Measurements from ENCODE around the gene WAC. TPM values are rescaled to one million over a fixed set of nuclear protein-coding genes. Genes with fewer than 3 reads are reported as not detected.

WAC gene
- total and polyA plus RNA-seq, 2 of the 13 experiments (the other 11 are each of a cell fraction or from before 2014, with no cell fraction given): 69.1 to 96.2 TPM

DNA sequence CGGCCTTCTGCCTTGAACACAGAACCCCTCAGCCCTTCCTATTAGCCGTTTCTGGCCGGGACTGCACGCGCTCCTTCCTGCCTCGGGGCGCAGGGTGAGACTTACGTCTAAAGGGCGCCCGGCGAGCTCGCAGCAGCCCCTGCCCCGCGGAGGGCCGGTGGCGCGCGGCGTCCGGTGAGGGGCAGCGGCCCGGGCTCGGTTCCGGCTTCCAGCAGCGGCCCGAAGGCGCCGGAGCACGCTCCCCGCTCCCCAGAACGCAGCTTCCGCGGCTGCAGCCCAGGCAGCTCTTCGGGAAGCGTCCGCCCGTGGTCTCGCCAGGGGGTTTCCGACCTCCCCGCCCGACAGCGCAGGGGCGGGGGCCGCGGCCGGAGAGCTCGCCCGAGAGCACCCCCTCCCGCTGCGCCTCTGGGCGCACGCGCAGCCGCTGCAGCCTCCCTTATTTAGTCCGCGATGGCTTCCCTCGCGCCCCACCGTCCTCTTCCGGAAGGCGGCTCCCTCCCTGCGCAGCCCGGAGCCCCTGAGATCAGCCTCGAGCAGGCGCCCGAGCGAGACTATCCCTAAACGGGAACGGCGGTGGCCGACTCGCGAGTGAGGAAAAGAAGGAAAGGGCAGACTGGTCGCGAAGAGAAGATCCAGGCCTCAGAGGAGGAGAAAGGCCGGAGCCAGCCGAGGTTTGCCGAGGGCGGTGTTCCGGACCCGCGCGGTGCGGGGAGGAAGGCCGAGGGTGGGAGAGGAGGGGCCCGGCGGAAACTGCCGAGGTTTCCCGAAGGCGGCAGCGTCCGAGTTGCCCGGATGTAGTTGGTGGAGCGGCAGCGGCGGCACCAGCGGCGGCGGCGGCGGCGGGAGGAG, at the start of gene WAC (continued):
- TF ChIP-seq, protein P1, sequence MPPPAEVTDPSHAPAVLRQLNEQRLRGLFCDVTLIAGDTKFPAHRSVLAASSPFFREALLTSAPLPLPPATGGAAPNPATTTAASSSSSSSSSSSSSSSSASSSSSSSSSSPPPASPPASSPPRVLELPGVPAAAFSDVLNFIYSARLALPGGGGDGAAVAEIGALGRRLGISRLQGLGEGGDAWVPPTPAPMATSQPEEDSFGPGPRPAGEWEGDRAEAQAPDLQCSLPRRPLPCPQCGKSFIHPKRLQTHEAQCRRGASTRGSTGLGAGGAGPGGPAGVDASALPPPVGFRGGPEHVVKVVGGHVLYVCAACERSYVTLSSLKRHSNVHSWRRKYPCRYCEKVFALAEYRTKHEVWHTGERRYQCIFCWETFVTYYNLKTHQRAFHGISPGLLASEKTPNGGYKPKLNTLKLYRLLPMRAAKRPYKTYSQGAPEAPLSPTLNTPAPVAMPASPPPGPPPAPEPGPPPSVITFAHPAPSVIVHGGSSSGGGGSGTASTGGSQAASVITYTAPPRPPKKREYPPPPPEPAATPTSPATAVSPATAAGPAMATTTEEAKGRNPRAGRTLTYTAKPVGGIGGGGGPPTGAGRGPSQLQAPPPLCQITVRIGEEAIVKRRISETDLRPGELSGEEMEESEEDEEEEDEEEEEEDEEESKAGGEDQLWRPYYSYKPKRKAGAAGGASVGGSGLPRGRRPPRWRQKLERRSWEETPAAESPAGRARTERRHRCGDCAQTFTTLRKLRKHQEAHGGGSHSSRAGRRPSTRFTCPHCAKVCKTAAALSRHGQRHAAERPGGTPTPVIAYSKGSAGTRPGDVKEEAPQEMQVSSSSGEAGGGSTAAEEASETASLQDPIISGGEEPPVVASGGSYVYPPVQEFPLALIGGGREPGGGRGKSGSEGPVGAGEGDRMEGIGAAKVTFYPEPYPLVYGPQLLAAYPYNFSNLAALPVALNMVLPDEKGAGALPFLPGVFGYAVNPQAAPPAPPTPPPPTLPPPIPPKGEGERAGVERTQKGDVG (CRISPR knock-in tag; IDR thresholded peaks at IDR 0.05; ENCODE audit: borderline replicate concordance): no peak
- TF ChIP-seq ZNF772 (CRISPR knock-in tag; IDR thresholded peaks at IDR 0.05) (peak; percentile 93), SIX4 (CRISPR knock-in tag; IDR thresholded peaks at IDR 0.05) (peak; percentile 41; the same call in 1 of the 2 replicates), EEA1 (CRISPR knock-in tag; IDR thresholded peaks at IDR 0.05; ENCODE audit: borderline replicate concordance) (peak; percentile 55; the same call in 1 of the 2 replicates), ZSCAN9 (CRISPR knock-in tag; IDR thresholded peaks at IDR 0.05; ENCODE audit: borderline replicate concordance) (no peak), ZNF33B (CRISPR knock-in tag; IDR thresholded peaks at IDR 0.05) (0 out of 2 replicates have a peak, but pooled peaks have one; percentile 32), ZNF333 (CRISPR knock-in tag; IDR thresholded peaks at IDR 0.05; ENCODE audit: borderline replicate concordance) (no peak; the same call in 1 of the 2 replicates), NR2F2 (IDR thresholded peaks at IDR 0.05; ENCODE audit: borderline replicate concordance, low read depth) (peak; percentile 26; the same call in 1 of the 2 replicates), FLYWCH1 (CRISPR knock-in tag; IDR thresholded peaks at IDR 0.05) (no peak), SUZ12 (IDR thresholded peaks at IDR 0.05; ENCODE audit: low read depth, low read length) (no peak), IRX3 (CRISPR knock-in tag; IDR thresholded peaks at IDR 0.05; ENCODE audit: borderline replicate concordance, low read depth) (peak; percentile 30), JARID2 (CRISPR knock-in tag; IDR thresholded peaks at IDR 0.05; ENCODE audit: insufficient replicate concordance) (peak; percentile 31), KDM4B (CRISPR knock-in tag; IDR thresholded peaks at IDR 0.05) (peak; percentile 84), YEATS2 (CRISPR knock-in tag; IDR thresholded peaks at IDR 0.05; ENCODE audit: borderline replicate concordance) (peak; percentile 97), HOXA3 (CRISPR knock-in tag; IDR thresholded peaks at IDR 0.05) (peak; percentile 72; the same call in 1 of the 2 replicates), SIN3A (IDR thresholded peaks at IDR 0.05; ENCODE audit: borderline replicate concordance, low read depth, low read length) (no peak)
- TF ChIP-seq, protein P2, sequence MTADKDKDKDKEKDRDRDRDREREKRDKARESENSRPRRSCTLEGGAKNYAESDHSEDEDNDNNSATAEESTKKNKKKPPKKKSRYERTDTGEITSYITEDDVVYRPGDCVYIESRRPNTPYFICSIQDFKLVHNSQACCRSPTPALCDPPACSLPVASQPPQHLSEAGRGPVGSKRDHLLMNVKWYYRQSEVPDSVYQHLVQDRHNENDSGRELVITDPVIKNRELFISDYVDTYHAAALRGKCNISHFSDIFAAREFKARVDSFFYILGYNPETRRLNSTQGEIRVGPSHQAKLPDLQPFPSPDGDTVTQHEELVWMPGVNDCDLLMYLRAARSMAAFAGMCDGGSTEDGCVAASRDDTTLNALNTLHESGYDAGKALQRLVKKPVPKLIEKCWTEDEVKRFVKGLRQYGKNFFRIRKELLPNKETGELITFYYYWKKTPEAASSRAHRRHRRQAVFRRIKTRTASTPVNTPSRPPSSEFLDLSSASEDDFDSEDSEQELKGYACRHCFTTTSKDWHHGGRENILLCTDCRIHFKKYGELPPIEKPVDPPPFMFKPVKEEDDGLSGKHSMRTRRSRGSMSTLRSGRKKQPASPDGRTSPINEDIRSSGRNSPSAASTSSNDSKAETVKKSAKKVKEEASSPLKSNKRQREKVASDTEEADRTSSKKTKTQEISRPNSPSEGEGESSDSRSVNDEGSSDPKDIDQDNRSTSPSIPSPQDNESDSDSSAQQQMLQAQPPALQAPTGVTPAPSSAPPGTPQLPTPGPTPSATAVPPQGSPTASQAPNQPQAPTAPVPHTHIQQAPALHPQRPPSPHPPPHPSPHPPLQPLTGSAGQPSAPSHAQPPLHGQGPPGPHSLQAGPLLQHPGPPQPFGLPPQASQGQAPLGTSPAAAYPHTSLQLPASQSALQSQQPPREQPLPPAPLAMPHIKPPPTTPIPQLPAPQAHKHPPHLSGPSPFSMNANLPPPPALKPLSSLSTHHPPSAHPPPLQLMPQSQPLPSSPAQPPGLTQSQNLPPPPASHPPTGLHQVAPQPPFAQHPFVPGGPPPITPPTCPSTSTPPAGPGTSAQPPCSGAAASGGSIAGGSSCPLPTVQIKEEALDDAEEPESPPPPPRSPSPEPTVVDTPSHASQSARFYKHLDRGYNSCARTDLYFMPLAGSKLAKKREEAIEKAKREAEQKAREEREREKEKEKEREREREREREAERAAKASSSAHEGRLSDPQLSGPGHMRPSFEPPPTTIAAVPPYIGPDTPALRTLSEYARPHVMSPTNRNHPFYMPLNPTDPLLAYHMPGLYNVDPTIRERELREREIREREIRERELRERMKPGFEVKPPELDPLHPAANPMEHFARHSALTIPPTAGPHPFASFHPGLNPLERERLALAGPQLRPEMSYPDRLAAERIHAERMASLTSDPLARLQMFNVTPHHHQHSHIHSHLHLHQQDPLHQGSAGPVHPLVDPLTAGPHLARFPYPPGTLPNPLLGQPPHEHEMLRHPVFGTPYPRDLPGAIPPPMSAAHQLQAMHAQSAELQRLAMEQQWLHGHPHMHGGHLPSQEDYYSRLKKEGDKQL (CRISPR knock-in tag; IDR thresholded peaks at IDR 0.05; ENCODE audit: low read depth): 0 out of 2 replicates have a peak, but pooled peaks have one; percentile 9
- TF ChIP-seq, protein P3, sequence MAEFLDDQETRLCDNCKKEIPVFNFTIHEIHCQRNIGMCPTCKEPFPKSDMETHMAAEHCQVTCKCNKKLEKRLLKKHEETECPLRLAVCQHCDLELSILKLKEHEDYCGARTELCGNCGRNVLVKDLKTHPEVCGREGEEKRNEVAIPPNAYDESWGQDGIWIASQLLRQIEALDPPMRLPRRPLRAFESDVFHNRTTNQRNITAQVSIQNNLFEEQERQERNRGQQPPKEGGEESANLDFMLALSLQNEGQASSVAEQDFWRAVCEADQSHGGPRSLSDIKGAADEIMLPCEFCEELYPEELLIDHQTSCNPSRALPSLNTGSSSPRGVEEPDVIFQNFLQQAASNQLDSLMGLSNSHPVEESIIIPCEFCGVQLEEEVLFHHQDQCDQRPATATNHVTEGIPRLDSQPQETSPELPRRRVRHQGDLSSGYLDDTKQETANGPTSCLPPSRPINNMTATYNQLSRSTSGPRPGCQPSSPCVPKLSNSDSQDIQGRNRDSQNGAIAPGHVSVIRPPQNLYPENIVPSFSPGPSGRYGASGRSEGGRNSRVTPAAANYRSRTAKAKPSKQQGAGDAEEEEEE (CRISPR knock-in tag; IDR thresholded peaks at IDR 0.05; ENCODE audit: borderline replicate concordance): no peak; the same call in 1 of the 2 replicates
